Keratinocyte (primary cell): ENCODE data around the gene SKIL. TPM values are rescaled to one million over a fixed set of nuclear protein-coding genes. Genes with fewer than 3 reads are reported as not detected.

ENCODE experiments used
- DNase-seq: peaks from one replicate; pipeline ENCODE4 v3.0.0-alpha.2; 2011; ENCODE audit warnings: low read depth, missing footprints, low spot score
- FAIRE-seq: peaks from 2 replicates; lab custom pipeline; 2011; peaks lifted over from hg19 to GRCh38; lab: Jason Lieb, UNC
- H2AFZ ChIP-seq: 2 replicates; pipeline ENCODE4 v1.6.0; 2012; ENCODE audit warnings: low read length, control low read depth, inconsistent platforms; ENCODE audit not compliant: control insufficient read depth
- H3K27ac ChIP-seq: 2 replicates; pipeline ENCODE4 v1.5.1; 2011; ENCODE audit warnings: low read length; ENCODE audit not compliant: control insufficient read depth, insufficient read depth
- H3K27me3 ChIP-seq: 3 replicates; pipeline ENCODE4 v1.6.0; 2011; ENCODE audit warnings: low read length; ENCODE audit not compliant: control insufficient read depth, insufficient read depth; ENCODE audit errors: extremely low read depth
- H3K36me3 ChIP-seq, 2 experiments: 2 replicates in 1 of 2; 3 replicates in 1 of 2; pipeline ENCODE4 v1.5.1; 2011; ENCODE audit warnings: low read length in 2 of 2, mild to moderate bottlenecking in 1 of 2; ENCODE audit not compliant: control insufficient read depth in 2 of 2, insufficient read depth in 2 of 2; ENCODE audit errors: extremely low read depth in 1 of 2
- H3K4me1 ChIP-seq: 3 replicates; pipeline ENCODE4 v1.5.1; 2011; ENCODE audit warnings: low read length; ENCODE audit not compliant: control insufficient read depth, insufficient read depth; ENCODE audit errors: extremely low read depth
- H3K4me2 ChIP-seq: 3 replicates; pipeline ENCODE4 v1.6.0; 2011; ENCODE audit warnings: low read depth, low read length; ENCODE audit not compliant: control insufficient read depth, insufficient read depth; ENCODE audit errors: extremely low read depth
- H3K4me3 ChIP-seq, 3 experiments: fragments of 200-600 bp in 1 of 3; sonication (generic) in 1 of 3; 2 replicates in 2 of 3; 3 replicates in 1 of 3; pipeline ENCODE4 v1.5.1; 2011 to 2016; ENCODE audit warnings: low read length in 3 of 3, mild to moderate bottlenecking in 3 of 3, control low read depth in 2 of 3, inconsistent platforms in 1 of 3, low read depth in 1 of 3, mixed read lengths in 1 of 3, mixed run types in 1 of 3, moderate library complexity in 1 of 3; ENCODE audit not compliant: control insufficient read depth in 2 of 3, insufficient read depth in 2 of 3; ENCODE audit errors: extremely low read depth in 1 of 3
- H3K79me2 ChIP-seq: 2 replicates; pipeline ENCODE4 v1.6.0; 2012; ENCODE audit warnings: low read length; ENCODE audit not compliant: control insufficient read depth, insufficient read depth
- H3K9ac ChIP-seq: 3 replicates; pipeline ENCODE4 v1.6.0; 2011; ENCODE audit warnings: low read length; ENCODE audit not compliant: control insufficient read depth, insufficient read depth; ENCODE audit errors: extremely low read depth
- H3K9me1 ChIP-seq: 3 replicates; pipeline ENCODE4 v1.6.0; 2011; ENCODE audit warnings: low read length; ENCODE audit not compliant: control insufficient read depth, insufficient read depth; ENCODE audit errors: extremely low read depth
- H3K9me3 ChIP-seq: 2 replicates; pipeline ENCODE4 v1.5.1; 2012; ENCODE audit warnings: low read depth, low read length; ENCODE audit not compliant: control insufficient read depth
- H4K20me1 ChIP-seq: 3 replicates; pipeline ENCODE4 v1.6.0; 2011; ENCODE audit warnings: low read length; ENCODE audit not compliant: control insufficient read depth, insufficient read depth; ENCODE audit errors: extremely low read depth
- EZH2 ChIP-seq: IDR thresholded peaks from one replicate; pipeline ENCODE4 v1.6.1; 2012; ENCODE audit warnings: inconsistent platforms, mild to moderate bottlenecking, low read length, moderate library complexity
- dilution Hi-C: fragments of 300-500 bp; cut with MboI; formaldehyde crosslinking; loops from one replicate; pipeline ENCODE4 v1.7.0; 2020; ENCODE audit warnings: low sequenced_read_pairs; ENCODE audit not compliant: extremely low pct_ligation_motif_present
- polyA plus RNA-seq, 5 experiments: library from polyadenylated mRNA; depleted of rRNA in 3 of 5; stranded (reverse) in 3 of 5; stranded (forward) in 1 of 5; unstranded in 1 of 5; fragments of >200 nt; gene quantifications; 1 replicate in 1 of 5; 2 replicates in 3 of 5; 3 replicates in 1 of 5; pipeline versions ENCODE4 v1.2.1 to v1.2.3, GENCODE V29; 2011 to 2012; ENCODE audit warnings: missing spikeins in 2 of 5, low read depth in 1 of 5, low replicate concordance in 1 of 5
- TF ChIP-seq, protein P1 (sequence below), 3 experiments: IDR thresholded peaks in 1 of 3; conservative IDR thresholded peaks in 1 of 3; optimal IDR thresholded peaks in 1 of 3; 2 replicates in 2 of 3; 3 replicates in 1 of 3; pipeline versions ENCODE3 to v1.5.1; 2011; ENCODE audit warnings: low read length in 3 of 3, mild to moderate bottlenecking in 3 of 3, moderate library complexity in 2 of 3, control low read depth in 1 of 3, inconsistent platforms in 1 of 3; ENCODE audit not compliant: insufficient read depth in 2 of 3; ENCODE audit errors: extremely low read depth in 1 of 3

SKIL gene
- polyA plus RNA-seq, 1 donor (not counting 4 experiments of a cell fraction or from before 2014, with no cell fraction given) = 11.0 TPM

DNA sequence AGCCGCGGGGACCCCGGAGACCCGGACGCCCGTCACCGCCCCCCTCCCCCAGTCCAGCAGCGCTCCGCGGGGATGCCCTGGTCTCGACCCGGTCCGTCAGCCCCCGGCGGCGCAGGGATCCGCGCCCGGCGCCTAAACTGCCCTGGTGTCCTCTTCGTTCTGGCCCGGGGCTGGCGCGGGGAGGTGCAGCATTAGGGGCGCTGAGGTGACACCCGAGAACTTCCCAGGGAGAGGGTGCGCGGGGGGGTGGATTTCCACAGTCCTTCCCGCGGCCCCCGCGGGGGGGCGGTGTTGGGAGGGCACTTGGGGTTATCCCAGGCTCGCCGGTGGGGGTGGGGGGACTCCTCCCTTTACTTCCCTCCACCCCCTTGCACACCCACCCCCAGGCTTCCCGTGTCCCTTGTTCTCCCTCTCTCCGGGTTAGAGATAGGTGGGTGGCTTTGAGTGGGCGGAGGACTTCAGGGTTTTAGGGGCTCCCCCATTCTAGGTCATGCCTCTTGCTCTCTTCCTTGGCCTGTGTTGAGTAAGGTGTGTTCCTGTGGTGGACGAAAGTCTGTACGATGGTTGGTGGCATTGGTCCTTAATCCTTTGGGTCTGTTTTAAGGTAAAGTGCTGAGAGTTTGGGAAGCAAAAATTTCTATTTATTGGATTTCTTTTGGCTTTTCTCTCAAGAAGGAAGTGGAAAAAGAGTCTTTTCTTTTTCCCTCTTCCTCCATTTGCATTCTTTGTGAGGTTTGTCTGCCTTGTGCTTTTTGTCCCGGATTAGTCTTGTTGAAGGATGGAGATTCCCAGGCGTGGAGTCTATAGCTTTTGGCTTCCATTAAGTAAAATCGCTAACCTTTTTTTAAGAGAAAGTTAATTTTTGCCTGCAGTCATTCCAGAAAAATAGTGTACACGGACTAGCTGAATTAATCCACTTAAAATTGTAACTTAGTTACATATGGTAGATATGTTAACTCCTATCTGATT is 811 bp downstream of the SKIL start:
- Histone ChIP-seq H3K9me3 (no peaks in the 10 kb centered on the region), H3K27ac (peak overlapping the region; percentile 77), H3K4me3 (peak overlapping the region; percentile 80 to 94 (median 91)), H3K36me3 (peaks cover 3 to 10% of the 10 kb centered on the region in 2 experiments), H3K4me2 (peak overlapping the region; percentile 76), H4K20me1 (no peaks in the 10 kb centered on the region), H3K4me1 (peaks cover 14% of the 10 kb centered on the region), H2AFZ (peak overlapping the region; percentile 66), H3K79me2 (peaks cover 46% of the 10 kb centered on the region), H3K9me1 (no peaks in the 10 kb centered on the region), H3K9ac (peak overlapping the region; percentile 86), H3K27me3 (no peaks in the 10 kb centered on the region)
- TF ChIP-seq EZH2 = no peak
- TF ChIP-seq, protein P1, sequence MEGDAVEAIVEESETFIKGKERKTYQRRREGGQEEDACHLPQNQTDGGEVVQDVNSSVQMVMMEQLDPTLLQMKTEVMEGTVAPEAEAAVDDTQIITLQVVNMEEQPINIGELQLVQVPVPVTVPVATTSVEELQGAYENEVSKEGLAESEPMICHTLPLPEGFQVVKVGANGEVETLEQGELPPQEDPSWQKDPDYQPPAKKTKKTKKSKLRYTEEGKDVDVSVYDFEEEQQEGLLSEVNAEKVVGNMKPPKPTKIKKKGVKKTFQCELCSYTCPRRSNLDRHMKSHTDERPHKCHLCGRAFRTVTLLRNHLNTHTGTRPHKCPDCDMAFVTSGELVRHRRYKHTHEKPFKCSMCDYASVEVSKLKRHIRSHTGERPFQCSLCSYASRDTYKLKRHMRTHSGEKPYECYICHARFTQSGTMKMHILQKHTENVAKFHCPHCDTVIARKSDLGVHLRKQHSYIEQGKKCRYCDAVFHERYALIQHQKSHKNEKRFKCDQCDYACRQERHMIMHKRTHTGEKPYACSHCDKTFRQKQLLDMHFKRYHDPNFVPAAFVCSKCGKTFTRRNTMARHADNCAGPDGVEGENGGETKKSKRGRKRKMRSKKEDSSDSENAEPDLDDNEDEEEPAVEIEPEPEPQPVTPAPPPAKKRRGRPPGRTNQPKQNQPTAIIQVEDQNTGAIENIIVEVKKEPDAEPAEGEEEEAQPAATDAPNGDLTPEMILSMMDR (optimal IDR thresholded peaks at IDR 0.05 in 1 of 3, IDR thresholded peaks at IDR 0.05 in 1 of 3, conservative IDR thresholded peaks at IDR 0.05 in 1 of 3; ENCODE audit: extremely low read depth in 1 of 3, insufficient read depth in 2 of 3, low read length in 3 of 3) = peak in 2 of 3 experiments; percentile 59 to 71
- FAIRE-seq = no peak
- no peak for DNase-seq
- dilution Hi-C loops = no loop called here

DNA sequence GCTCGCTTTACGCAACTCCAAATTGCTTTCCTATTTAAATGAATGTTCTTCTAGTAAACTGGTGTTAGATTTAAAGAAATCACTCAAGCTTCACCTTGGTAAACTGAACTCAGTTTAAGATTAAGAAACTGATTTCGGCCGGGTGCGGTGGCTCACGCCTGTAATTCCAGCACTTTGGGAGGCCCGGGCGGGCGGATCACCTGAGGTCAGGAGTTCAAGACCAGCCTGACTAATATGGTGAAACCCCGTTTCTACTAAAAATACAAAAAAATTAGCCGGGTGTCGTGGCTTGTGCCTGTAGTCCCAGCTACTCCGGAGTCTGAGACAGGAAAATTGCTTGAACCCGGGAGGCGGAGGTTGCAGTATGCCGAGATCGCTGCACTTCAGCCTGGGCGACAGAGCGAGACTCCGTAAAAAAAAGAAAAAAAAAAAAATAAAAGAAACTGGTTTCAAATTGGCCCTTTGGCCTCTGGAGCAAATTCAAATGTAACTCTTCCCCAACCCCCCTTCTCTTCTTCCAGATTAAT is 1.7 kb downstream of the SKIL start:
- Histone ChIP-seq H3K9me1 (no peaks in the 10 kb centered on the region), H3K4me1 (peaks cover 14% of the 10 kb centered on the region), H3K9ac (no peak overlapping the region), H3K36me3 (peaks cover 3 to 10% of the 10 kb centered on the region in 2 experiments), H2AFZ (no peak overlapping the region), H3K79me2 (peaks cover 55% of the 10 kb centered on the region), H4K20me1 (no peaks in the 10 kb centered on the region), H3K9me3 (no peaks in the 10 kb centered on the region), H3K27ac (peak overlapping the region; percentile 77), H3K4me3 (peak overlapping the region in 2 of 3 experiments; percentile 80 to 91), H3K27me3 (no peaks in the 10 kb centered on the region), H3K4me2 (peak overlapping the region; percentile 76)
- DNase-seq (no peak), FAIRE-seq (no peak)
- dilution Hi-C loops = no loop called here
- TF ChIP-seq, protein P1 (optimal IDR thresholded peaks at IDR 0.05 in 1 of 3, IDR thresholded peaks at IDR 0.05 in 1 of 3, conservative IDR thresholded peaks at IDR 0.05 in 1 of 3; ENCODE audit: extremely low read depth in 1 of 3, insufficient read depth in 2 of 3, low read length in 3 of 3) = no peak
- no peak for TF ChIP-seq EZH2
